Skin epidermis (tissue), 12 donors: ENCODE data around the gene TMEM37.

Experiments
- H3K27ac ChIP-seq, 21 experiments: fragments of 200-600 bp; sonication (generic) in 11 of 21; one replicate each; pipeline ENCODE4 v1.5.0; 2020; ENCODE audit warnings: mild to moderate bottlenecking in 3 of 21, inconsistent platforms in 2 of 21, moderate library complexity in 2 of 21
- H3K4me3 ChIP-seq, 7 experiments: fragments of 200-600 bp; sonication (generic) in 2 of 7; one replicate each; pipeline ENCODE4 v1.5.0; 2020; ENCODE audit warnings: inconsistent platforms in 2 of 7, mild to moderate bottlenecking in 2 of 7, moderate library complexity in 1 of 7

Gene TMEM37

GRCh38 chr2:119448427-119449141, 16.9 kb downstream of the TMEM37 start:
- Histone ChIP-seq H3K27ac (no peak overlapping the region), H3K4me3 (no peak overlapping the region)

GRCh38 chr2:119449521-119449920, 17.9 kb downstream of the TMEM37 start:
- Histone ChIP-seq H3K4me3 (no peak overlapping the region), H3K27ac (no peak overlapping the region)

GRCh38 chr2:119451336-119452050, 19.8 kb downstream of the TMEM37 start:
- Histone ChIP-seq H3K4me3 (no peak overlapping the region), H3K27ac (no peak overlapping the region)

GRCh38 chr2:119453972-119454593, 22.4 kb downstream of the TMEM37 start:
- no peak overlapping the region for H3K27ac ChIP-seq
- no peak overlapping the region for H3K4me3 ChIP-seq

- Histone ChIP-seq H3K4me3 (no peak overlapping the region), H3K27ac (peak overlapping the region in 1 of 21 experiments; percentile 28)
These were observed 23.5 kb downstream of the TMEM37 start for GRCh38 chr2:119455066-119455718.

- Histone ChIP-seq H3K4me3 (no peak overlapping the region), H3K27ac (no peak overlapping the region)
These were observed 28.4 kb downstream of the TMEM37 start for GRCh38 chr2:119460076-119460475.

GRCh38 chr2:119461811-119462210, 30.2 kb downstream of the TMEM37 start:
- Histone ChIP-seq H3K4me3 (no peak overlapping the region), H3K27ac (no peak overlapping the region)

- Histone ChIP-seq H3K27ac (no peak overlapping the region), H3K4me3 (no peak overlapping the region)
These were observed 30.9 kb downstream of the TMEM37 start for GRCh38 chr2:119462574-119462973.

GRCh38 chr2:119463136-119463535, 31.5 kb downstream of the TMEM37 start:
- no peak overlapping the region for H3K27ac ChIP-seq
- no peak overlapping the region for H3K4me3 ChIP-seq

GRCh38 chr2:119463990-119464389, 32.3 kb downstream of the TMEM37 start:
- Histone ChIP-seq H3K27ac (peak overlapping the region in 1 of 21 experiments; percentile 1), H3K4me3 (no peak overlapping the region)

GRCh38 chr2:119464981-119465380, 33.3 kb downstream of the TMEM37 start:
- H3K27ac ChIP-seq, result peak overlapping the region in 1 of 21 experiments; percentile 47
- no peak overlapping the region for H3K4me3 ChIP-seq

GRCh38 chr2:119465687-119466086, 34.0 kb downstream of the TMEM37 start:
- Histone ChIP-seq H3K27ac (no peak overlapping the region), H3K4me3 (no peak overlapping the region)

GRCh38 chr2:119466373-119466772, 34.7 kb downstream of the TMEM37 start:
- no peak overlapping the region for H3K27ac ChIP-seq
- H3K4me3 ChIP-seq, result no peak overlapping the region

- Histone ChIP-seq H3K4me3 (no peak overlapping the region), H3K27ac (no peak overlapping the region)
These were observed 36.7 kb downstream of the TMEM37 start for GRCh38 chr2:119468154-119468955.

GRCh38 chr2:119469131-119469530, 37.5 kb downstream of the TMEM37 start:
- Histone ChIP-seq H3K27ac (no peak overlapping the region), H3K4me3 (no peak overlapping the region)

GRCh38 chr2:119469661-119470297, 38.1 kb downstream of the TMEM37 start:
- H3K27ac ChIP-seq, result no peak overlapping the region

GRCh38 chr2:119472749-119473148, 41.1 kb downstream of the TMEM37 start:
- Histone ChIP-seq H3K27ac (no peak overlapping the region), H3K4me3 (no peak overlapping the region)

More at GRCh38 chr2:119469661-119470297, 38.1 kb downstream of the TMEM37 start:
- no peak overlapping the region for H3K4me3 ChIP-seq

- no peak overlapping the region for H3K4me3 ChIP-seq
- no peak overlapping the region for H3K27ac ChIP-seq
These were observed 42.1 kb downstream of the TMEM37 start for GRCh38 chr2:119473621-119474370.
